NCI-H82 treated with DMSO at 0.1 percent for 48 hours (cell line): ENCODE results near the gene SMG7.

Source experiments
- DNase-seq: peaks from one replicate; lab custom pipeline; 2025; ENCODE audit not compliant: unreplicated experiment; lab: John Stamatoyannopoulos, UW

The SMG7 gene

DNA sequence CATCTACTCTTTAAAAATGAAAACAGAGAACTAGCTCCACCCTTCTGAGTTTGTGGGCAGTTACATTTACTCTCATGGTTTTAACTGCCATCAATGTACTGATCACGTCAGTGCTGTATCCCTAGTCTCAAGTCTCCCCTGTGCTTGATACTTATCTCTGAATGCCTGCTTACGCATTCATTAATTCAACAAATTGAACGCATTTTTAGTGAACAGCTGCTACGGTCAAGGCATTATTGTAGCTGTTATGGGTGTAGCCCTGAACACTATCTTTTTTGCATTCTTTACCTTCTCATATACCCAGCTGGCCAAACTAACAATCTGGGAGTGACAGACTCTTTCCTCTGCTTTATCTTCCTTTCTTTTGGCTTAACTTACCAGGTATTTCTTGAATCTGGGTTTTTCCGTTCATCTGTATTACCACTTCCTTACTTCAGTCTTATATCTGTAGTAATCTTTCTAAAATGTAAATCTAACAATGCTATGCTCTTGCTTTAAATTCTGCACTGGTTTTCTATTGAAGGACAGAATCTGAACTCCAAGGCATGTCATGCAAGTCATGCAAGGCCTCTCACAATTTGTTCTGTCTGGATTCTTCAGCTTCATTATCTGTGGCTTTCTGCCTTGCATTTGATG lies 33.3 kb downstream of the SMG7 start:
- DNase-seq, result no peak

DNA sequence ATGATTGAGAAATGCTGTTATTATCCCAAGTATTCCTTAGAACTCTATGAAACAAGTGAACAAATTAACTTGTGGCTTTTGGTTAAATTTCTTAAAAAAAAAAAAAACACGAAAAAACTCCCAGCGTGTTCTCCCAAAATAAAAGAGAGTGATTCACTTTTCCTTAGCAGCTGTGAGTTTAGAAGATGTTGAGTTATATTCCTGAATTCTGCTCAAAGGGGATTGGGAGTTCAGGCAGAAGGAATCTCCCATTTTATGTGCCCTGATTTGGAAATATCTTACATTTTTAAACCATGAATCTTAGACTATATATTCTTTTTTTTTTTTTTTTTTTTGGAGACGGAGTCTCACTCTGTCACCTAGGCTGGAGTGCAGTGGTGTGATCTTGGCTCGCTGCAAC lies 34.3 kb downstream of the SMG7 start:
- DNase-seq, result no peak

GRCh38 chr1:183508694-183509093 lies 36.4 kb downstream of the SMG7 start:
- no peak for DNase-seq

DNA sequence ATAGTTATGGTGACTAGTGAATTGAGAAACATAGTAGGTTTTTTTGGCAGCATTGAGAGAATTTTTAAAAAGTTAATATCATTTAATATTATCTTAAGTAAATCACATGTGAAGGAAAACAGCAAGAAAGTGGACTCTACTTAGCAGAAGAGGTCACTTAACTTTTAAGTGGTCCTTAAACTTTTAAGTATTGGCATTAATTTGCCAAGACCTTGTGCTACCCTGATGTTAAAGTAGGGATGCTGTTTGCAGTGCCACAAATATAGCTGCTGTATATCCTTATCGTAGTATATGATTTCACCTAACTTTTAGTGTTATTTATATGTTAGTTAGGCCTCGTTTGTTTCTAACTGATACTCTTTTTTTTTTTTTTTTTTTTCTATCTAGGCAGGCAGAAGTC lies 40.2 kb downstream of the SMG7 start:
- no peak for DNase-seq

GRCh38 chr1:183514235-183514634 lies 41.9 kb downstream of the SMG7 start:
- peak; percentile 51 for DNase-seq

GRCh38 chr1:183515002-183515689 lies 42.8 kb downstream of the SMG7 start:
- peak; percentile 53 for DNase-seq

DNA sequence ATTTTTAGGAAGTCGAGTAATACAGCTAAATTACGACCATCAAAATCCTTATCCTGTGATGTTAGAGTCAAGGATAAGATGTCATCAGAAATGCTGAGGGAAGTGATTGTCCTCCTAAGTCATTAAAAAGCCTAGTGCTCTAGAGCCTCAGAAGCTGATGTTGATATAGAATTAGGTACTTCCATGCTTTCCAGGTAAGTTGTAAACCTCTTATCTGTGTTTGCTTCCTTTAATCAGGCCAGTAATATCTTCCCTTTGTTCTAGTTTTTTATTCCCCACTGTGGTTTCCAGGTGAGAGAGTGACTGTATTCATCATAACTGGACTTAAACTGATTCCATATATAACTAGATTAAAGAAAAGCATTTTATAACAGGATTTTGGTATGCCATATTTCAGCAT lies 44.4 kb downstream of the SMG7 start:
- no peak for DNase-seq

GRCh38 chr1:183517401-183517800 lies 45.1 kb downstream of the SMG7 start:
- no peak for DNase-seq

- DNase-seq, result no peak
Observed at GRCh38 chr1:183520379-183520778, 48.1 kb downstream of the SMG7 start.

GRCh38 chr1:183522104-183522503 lies 49.8 kb downstream of the SMG7 start:
- no peak for DNase-seq

GRCh38 chr1:183528577-183528976 lies 56.3 kb downstream of the SMG7 start:
- DNase-seq, result no peak

DNA sequence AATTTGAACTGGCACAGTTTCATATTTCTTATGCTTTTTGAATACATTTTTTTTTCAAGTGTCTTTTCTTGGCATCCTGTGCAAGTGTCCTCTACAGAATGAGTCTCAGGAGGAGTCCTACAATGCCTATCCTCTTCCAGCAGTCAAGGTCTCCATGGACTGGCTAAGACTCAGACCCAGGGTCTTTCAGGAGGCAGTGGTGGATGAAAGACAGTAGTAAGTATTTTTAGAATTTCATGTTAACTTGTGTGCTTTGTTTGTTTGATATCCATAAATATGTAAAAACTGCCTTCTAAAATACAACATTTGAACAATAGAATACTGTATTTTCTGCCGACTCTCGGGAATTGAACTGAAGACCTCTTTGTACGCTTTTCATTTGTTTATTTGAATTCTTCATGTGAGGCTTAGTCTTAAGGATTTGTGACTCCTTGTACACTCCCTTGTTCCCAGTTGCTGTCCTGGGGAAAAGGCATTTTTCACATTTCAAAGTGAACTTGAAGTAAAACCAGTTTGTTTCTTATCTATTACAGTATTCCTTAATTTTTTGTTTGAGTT lies 61.4 kb downstream of the SMG7 start:
- DNase-seq, result no peak

DNA sequence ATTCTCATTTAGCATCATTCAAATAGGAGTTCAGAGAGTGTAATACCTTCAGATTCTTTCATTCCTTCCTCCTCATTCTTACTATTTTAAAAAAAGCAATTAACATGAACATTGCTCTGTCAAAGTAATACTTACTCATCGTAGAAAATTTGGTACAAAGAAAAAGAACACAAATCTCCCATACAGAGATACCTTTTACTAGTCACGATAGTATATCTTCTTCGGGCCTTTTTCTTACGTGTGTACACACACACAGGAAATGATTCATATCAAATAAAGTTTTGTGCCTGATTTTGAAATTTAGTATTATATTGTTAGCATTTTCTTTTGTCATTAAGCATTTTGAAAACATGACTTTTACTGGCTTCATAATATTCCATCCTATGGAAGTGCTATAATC lies 65.1 kb downstream of the SMG7 start:
- DNase-seq, result no peak

GRCh38 chr1:183543619-183544204 lies 71.4 kb downstream of the SMG7 start:
- DNase-seq, result peak; percentile 57

- DNase-seq, result no peak
Observed at GRCh38 chr1:183544598-183545297, 72.4 kb downstream of the SMG7 start.

DNA sequence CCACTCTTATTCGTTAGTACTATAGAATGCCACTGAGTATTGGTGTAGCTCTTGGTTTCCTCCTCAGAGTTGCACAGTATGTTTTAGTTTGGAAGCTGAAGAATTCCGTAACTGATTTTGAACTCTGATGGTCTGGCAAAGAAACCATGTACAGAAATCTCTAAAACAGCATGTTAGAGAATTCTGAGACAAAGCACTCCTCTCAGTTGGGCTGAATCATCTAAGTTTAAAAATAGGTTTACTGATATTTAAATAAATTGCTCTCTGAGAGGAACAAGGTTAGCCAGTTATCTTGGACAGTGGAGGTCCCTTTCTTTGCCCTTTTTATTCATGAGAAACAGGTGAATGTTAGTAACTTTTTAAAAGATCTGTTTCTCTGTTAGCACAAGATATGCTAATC lies 74.1 kb downstream of the SMG7 start:
- DNase-seq, result no peak

GRCh38 chr1:183548116-183548515 lies 75.8 kb downstream of the SMG7 start:
- no peak for DNase-seq

GRCh38 chr1:183550915-183551314 lies 78.6 kb downstream of the SMG7 start:
- no peak for DNase-seq

DNA sequence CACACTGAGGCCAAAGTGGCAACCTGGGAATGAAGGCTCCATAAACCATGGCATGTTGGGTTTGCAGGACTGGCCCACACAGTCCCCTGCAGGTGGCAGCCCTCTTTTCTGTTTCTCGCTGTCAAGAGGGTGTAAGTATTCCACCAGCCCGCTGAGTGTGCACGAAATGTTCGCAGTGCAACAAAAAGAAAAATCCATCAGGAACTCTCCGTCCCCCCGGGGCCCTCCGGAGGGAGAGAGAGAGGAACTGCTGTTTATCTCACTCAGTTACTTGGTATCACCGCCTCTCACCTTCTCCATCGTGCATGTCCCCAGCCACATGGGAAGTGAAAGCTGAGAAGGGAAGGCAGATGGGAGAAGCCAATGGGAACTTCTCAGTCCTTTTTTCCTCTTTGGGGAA lies 79.6 kb downstream of the SMG7 start:
- no peak for DNase-seq

- DNase-seq, result no peak
Observed at GRCh38 chr1:183552441-183552840, 80.1 kb downstream of the SMG7 start.

GRCh38 chr1:183552891-183553290 lies 80.6 kb downstream of the SMG7 start:
- DNase-seq, result no peak

DNA sequence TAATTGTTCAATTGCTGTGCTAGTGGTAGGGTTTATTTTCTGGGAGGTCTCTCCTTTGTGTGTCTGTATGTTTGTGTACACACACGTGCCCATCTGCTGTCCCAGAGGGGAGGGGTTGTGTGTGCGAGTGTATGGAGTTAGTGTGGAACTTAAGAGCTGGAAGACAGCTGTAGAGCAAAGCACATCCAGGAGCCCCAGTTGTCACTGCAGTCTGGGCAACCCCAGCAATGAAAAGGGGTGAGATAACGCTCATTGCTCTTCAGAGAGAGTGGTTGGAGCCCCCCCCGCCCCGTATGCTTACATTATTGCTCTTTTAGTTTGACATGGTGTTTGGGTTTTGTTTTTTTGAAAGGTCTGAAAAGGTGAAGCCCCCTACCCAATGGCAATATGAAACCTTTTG lies 81.0 kb downstream of the SMG7 start:
- DNase-seq, result no peak
